Motor neuron (in vitro differentiated cells): ENCODE results near the gene ZNF273. TPM values are rescaled to one million over a fixed set of nuclear protein-coding genes. Genes with fewer than 3 reads are reported as not detected.
"Not testable (repeated sequence)": the region's sequence is repeated elsewhere in the genome, so short reads cannot be mapped to it uniquely, and the experiment has no call there.

ENCODE experiments used
- ATAC-seq, 8 experiments: fragments of 200-7000 bp; cut with Tn5 transposase; replicated peaks in 6 of 8; 2 replicates each; pipeline ENCODE4 v1.8.0; 2021; ENCODE audit warnings: mild to moderate bottlenecking in 8 of 8, moderate library complexity in 8 of 8
- H3K27ac ChIP-seq, 2 donors: fragments of 250-450 bp; sonication (Bioruptor Pico); 2 replicates each; pipeline ENCODE4 v1.9.0; 2021; ENCODE audit warnings: antibody characterized with exemption in 2 of 2, mild to moderate bottlenecking in 2 of 2, moderate library complexity in 1 of 2
- H3K4me1 ChIP-seq, 2 donors: fragments of 250-450 bp; sonication (Bioruptor Pico); replicated peaks in 1 of 2; 2 replicates each; pipeline ENCODE4 v1.6.1; 2021; ENCODE audit warnings: antibody characterized with exemption in 2 of 2, mild to moderate bottlenecking in 2 of 2, moderate library complexity in 1 of 2
- H3K4me3 ChIP-seq, 5 donors: fragments of 250-450 bp; sonication (Bioruptor Pico); 2 replicates each; pipeline ENCODE4 v1.9.0; 2021; ENCODE audit warnings: antibody characterized with exemption in 5 of 5, mild to moderate bottlenecking in 5 of 5, moderate library complexity in 4 of 5
- WGBS, 10 experiments: fragments of 450-650 bp; shearing (Covaris generic); methylation state at CpG; one replicate each; pipeline ENCODE4 v1.0.0; 2022; 5-methylcytosine and 5-hydroxymethylcytosine counted together
- in situ Hi-C, 9 experiments: fragments of 400-800 bp; cut with MboI; loops; one replicate each; pipeline ENCODE4 v1.15.0; 2021; ENCODE audit warnings: low sequenced_read_pairs in 9 of 9, low pct_unique_long_range_greater_than_20kb in 2 of 9; ENCODE audit not compliant: unreplicated experiment in 9 of 9
- total RNA-seq, 8 experiments: library from RNA; unstranded; fragments of 300-600 nt; gene quantifications; 2 replicates each; pipeline versions ENCODE4 v1.2.3 to v1.2.4, GENCODE V29; 2022

The ZNF273 gene
- total RNA-seq, 8 experiments from 2014 or later, result 2.2 to 10.7 (median 5.8) TPM

DNA sequence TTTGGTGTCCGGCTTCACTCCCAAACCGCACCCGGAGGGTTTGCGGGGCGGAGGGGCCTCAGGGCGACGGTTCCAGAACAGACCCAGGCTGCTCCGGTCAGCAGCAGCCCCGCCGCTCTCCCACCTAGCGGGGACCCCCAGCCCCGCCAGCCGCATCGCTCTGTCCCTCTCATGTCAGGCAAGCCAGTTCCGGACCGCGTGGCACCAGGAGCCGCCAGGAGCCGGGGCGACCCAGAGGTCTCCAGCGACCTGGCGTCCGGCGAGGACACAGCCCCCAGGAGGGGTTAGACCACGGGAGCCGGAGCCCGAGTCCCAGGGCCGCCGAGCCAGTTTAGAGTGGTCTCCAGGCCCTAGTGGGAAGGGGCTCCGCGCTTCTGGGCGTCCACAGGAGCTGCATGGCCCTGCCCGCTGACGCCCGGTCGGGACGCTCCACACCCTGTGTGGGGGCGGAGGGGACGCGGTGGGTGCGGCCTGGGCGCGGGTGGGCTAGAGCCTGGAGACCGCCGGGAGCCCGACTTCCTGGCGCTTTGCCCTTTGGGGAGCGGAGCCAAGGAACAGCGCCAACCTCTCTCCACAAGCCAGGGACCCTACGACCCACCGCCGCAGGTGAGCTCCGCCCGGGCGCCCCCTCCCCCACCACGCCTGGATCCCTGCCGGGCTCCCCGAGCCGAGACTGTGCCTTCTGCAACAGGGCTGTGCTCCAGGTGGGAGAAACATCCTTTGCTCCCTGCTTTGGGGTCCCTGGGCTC lies 44.4 kb downstream of the ZNF273 start:
- in situ Hi-C loops, result no loop called here
- Histone ChIP-seq H3K4me1 (peaks cover 0 to 5% of the 10 kb centered on the region in 2 donors), H3K27ac (no peak overlapping the region), H3K4me3 (peak overlapping the region; percentile 19 to 35 (median 29))
- 14 to 20% methylated on average over 2 to 14 of the region's 59 CpGs; no CpG with 5 or more reads in 8 of the 10 experiments for WGBS, 10 experiments
- ATAC-seq, result peak; percentile 40 to 79 (median 74)

DNA sequence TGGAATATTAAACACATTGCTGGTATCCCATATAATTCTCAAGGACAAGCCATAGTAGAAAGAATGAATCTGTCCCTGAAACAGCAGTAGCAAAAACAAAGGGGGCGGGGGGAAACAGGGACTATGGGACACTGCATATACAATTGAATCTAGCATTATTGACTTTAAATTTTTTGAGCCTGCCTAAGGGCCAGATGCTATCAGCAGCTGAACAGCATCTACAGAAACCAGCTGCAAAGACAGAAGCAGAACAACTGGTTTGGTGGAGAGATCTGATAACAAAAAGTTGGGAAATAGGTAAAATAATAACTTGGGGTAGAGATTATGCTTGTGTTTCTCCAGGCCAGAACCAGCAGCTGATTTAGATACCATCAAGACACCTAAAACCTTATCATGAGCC lies 45.7 kb downstream of the ZNF273 start:
- 7 to 100% (median 75%) methylated on average over 1 of the region's 1 CpG; no CpG with 5 or more reads in 6 of the 10 experiments for WGBS, 10 experiments
- in situ Hi-C loops, result not testable (repeated sequence)

DNA sequence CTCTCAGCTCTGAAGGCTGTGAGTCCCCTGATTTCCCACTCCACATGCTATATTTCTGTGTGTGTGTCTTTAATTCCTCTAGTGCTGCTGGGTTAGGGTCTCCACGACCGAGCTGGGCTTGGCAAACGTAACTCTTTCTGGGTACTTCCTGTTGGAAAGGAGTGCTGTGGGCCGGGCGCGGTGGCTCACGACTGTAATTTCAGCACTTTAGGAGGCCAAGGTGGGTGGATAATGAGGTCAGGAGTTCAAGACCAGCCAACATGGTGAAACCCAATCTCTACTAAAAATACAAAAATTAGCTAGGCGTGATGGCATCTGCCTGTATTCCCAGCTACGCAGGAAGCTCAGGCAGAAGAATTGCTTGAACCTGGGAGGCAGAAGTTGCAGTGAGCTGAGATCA lies 47.6 kb downstream of the ZNF273 start:
- in situ Hi-C loops, result not testable (repeated sequence)

More for the DNA sequence above, 45.7 kb downstream of the ZNF273 start:
- ATAC-seq, H3K4me1 ChIP-seq, H3K4me3 ChIP-seq, H3K27ac ChIP-seq: not testable (repeated sequence)

DNA sequence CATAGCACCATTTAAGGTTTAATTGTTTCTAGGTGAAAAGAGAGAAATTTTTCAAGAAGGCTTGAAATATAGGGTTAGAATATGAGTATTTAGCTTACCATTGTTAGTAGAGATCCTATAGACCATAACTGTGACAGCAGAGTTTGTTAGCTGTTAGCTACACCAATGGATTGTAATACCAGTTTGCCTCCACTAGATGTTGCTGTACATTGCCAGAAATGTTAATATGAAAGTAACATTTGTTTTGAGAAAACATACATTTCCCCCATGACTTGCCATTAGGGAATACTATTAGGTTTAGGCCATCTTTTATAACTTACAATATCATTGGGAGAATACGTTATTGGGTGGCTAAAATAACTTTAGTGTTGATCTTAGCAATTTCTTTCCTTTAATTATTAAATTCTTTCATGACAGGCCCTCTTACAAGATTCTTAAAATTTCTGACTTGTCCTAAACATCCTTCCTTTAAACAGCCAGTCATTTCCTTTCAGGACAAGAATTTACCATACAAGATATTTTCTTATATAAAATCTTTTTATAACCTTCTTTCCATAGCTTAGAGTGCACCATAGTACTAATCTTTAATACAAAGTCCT lies 48.3 kb downstream of the ZNF273 start:
- Histone ChIP-seq H3K4me1 (peaks cover 0 to 5% of the 10 kb centered on the region in 2 donors), H3K4me3 (no peak overlapping the region), H3K27ac (no peak overlapping the region)
- WGBS, 10 experiments, result 0 to 20% (median 0%) methylated on average over 1 of the region's 1 CpG
- in situ Hi-C loops, result no loop called here
- ATAC-seq, result peak in 4 of 8 experiments; percentile 12 to 50 (median 46)

More for the DNA sequence above, 47.6 kb downstream of the ZNF273 start:
- not testable (repeated sequence) for ATAC-seq, H3K27ac ChIP-seq, H3K4me1 ChIP-seq, H3K4me3 ChIP-seq
- WGBS, 10 experiments, result 0 to 93% (median 60%) methylated on average over 1 to 9 of the region's 9 CpGs; no CpG with 5 or more reads in 2 of the 10 experiments

DNA sequence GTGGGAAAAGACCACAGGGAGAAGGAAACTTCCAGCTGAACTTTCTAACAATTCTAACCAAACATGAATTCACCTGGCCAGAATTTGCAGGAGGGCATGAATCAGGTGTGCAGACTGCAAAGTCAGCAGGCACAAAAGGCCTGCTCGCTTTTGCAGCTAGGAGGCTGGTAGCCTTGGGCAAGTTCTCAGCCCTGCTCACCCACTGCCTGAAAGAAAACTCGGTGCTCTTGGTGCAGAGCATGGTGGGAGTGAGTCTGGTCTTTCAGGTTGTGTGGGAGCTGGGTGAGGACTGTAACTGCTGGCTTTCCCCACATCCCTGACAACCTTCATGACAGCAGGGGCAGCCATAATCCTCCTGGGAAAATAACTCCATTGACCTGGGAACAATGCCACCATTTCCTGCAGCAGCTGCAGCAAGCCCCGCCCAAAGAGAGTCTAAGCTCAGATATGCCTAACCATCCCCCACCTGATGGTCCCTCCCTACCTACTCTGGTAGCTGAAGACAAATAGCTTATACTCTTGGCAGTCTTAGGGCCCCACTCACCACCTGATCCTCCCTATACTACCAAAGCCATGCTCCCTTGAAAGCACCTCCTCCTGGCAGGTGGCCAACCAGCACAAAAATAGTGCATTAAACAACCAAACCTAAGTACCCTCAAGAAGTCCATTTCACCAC lies 56.1 kb downstream of the ZNF273 start:
- Histone ChIP-seq H3K27ac (no peak overlapping the region), H3K4me3 (no peak overlapping the region), H3K4me1 (no peaks in the 10 kb centered on the region)
- in situ Hi-C loops, result no loop called here
- 0 to 80% (median 50%) methylated on average over 1 to 2 of the region's 3 CpGs; no CpG with 5 or more reads in 3 of the 10 experiments for WGBS, 10 experiments
- ATAC-seq, result no peak

DNA sequence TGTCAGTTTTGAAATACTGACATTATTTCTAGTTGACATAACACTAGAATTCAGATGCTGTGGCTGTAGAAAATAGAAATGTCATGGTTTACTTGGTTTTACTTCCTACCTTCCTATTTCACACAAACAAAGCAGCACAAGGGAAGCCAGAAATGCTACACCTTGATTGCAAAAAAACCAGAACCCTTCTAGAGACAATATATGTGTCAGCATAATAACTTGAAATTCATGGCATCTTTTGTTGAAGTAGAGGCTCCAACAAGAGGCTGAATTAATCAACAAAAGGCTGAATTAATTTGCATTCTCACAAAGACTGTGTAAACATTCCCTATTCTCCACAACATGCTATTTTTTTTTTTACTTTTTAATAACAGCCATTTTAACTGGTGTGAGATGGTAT lies 62.5 kb downstream of the ZNF273 start:
- Histone ChIP-seq H3K4me3 (no peak overlapping the region), H3K4me1 (no peaks in the 10 kb centered on the region), H3K27ac (no peak overlapping the region)
- no peak for ATAC-seq
- in situ Hi-C loops, result no loop called here

DNA sequence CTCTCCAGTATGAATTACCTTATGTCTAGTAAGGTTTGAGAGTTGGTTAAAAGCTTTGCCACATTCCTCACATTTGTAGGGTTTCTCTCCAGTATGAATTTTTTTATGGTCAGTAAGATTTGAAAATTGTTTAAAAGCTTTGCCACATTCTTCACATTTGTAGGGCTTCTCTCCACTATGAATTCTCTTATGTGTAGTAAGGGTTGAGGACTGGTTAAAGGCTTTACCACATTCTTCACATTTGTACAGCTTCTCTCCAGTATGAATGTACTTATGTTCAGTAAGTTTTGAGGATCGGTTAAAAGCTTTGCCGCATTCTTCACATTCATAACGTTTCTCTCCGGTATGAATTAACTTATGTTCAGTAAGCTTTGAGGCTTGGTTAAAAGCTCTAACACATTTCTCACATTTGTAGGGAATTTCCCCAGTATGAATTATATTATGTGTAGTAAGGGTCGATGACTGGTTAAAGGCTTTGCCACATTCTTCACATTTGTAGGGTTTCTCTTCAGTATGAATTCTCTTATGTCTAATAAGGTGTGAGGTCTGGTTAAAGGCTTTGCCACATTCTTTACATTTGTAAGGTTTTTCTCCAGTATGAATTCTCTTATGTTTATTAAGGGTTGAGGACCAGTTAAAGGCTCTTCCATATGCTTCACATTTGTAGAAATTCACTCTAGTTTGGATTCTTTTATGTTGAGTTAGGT lies 75.6 kb downstream of the ZNF273 start:
- Histone ChIP-seq H3K27ac (no peak overlapping the region), H3K4me3 (no peak overlapping the region), H3K4me1 (no peaks in the 10 kb centered on the region)
- in situ Hi-C loops, result no loop called here
- ATAC-seq, result no peak
- 73 to 100% (median 95%) methylated on average over 2 to 5 of the region's 5 CpGs; no CpG with 5 or more reads in 1 of the 10 experiments for WGBS, 10 experiments

Other genes with a start within 250 kb of the ZNF273 start
- 10 to 100 TPM in 1 of 8 experiments, 1 to 10 TPM in 7; 3.7 to 11.9 (median 5.4) TPM for gene ZNF107, start 237.1 kb upstream of the ZNF273 start, total RNA-seq
- gene ZNF138, start 108.8 kb upstream of the ZNF273 start, total RNA-seq, result 10 to 100 TPM in 7 of 8 experiments, 1 to 10 TPM in 1; 4.6 to 49.2 (median 20.2) TPM
- gene ZNF117, start 87.8 kb downstream of the ZNF273 start, total RNA-seq, result 10 to 100 TPM in 5 of 8 experiments, 1 to 10 TPM in 3; 1.1 to 29.9 (median 20.4) TPM
- gene ERV3-1, start 103.4 kb downstream of the ZNF273 start, total RNA-seq, result 10 to 100 TPM in 6 of 8 experiments, 1 to 10 TPM in 2; 4.2 to 45.6 (median 33.4) TPM